ENCODE measurements around the gene ZMAT5.

ZMAT5 gene

GRCh38 chr22:29706486-29706885, 60.3 kb downstream of the ZMAT5 start:
- H3K27me3 ChIP-seq, result peaks cover 0 to 83% of the 10 kb centered on the region in 2 donors
- intact Hi-C loops (cut with DNase I; ENCODE audit: low total_unique reads), result no loop called here
- TF ChIP-seq CTCF (IDR thresholded peaks at IDR 0.05), result no peak
- H3K27ac ChIP-seq, result no peak overlapping the region
- H3K4me1 ChIP-seq, result peaks cover 0 to 17% (median 5%) of the 10 kb centered on the region in 4 donors
- no peak for DNase-seq
- no peaks in the 10 kb centered on the region for H3K9me3 ChIP-seq
- H3K4me3 ChIP-seq, result no peak overlapping the region
- no peaks in the 10 kb centered on the region for H3K36me3 ChIP-seq

- no peak for TF ChIP-seq CTCF (IDR thresholded peaks at IDR 0.05)
- Histone ChIP-seq H3K27me3 (peaks cover 0 to 83% of the 10 kb centered on the region in 2 donors), H3K27ac (no peak overlapping the region), H3K9me3 (no peaks in the 10 kb centered on the region), H3K36me3 (no peaks in the 10 kb centered on the region), H3K4me3 (no peak overlapping the region), H3K4me1 (peaks cover 0 to 13% (median 5%) of the 10 kb centered on the region in 4 donors)
- no peak for DNase-seq
- intact Hi-C loops (cut with DNase I; ENCODE audit: low total_unique reads), result no loop called here
Observed at GRCh38 chr22:29705651-29706050, 61.2 kb downstream of the ZMAT5 start.

GRCh38 chr22:29704528-29705285, 62.1 kb downstream of the ZMAT5 start:
- no peak for DNase-seq
- H3K9me3 ChIP-seq, result no peaks in the 10 kb centered on the region
- intact Hi-C loops (cut with DNase I; ENCODE audit: low total_unique reads), result no loop called here
- no peak overlapping the region for H3K4me3 ChIP-seq
- no peak overlapping the region for H3K27ac ChIP-seq
- peaks cover 0 to 80% of the 10 kb centered on the region in 2 donors for H3K27me3 ChIP-seq
- no peak for TF ChIP-seq CTCF (IDR thresholded peaks at IDR 0.05)
- no peaks in the 10 kb centered on the region for H3K36me3 ChIP-seq
- H3K4me1 ChIP-seq, result peaks cover 0 to 18% (median 7%) of the 10 kb centered on the region in 4 donors

- Histone ChIP-seq H3K4me1 (peaks cover 0 to 18% (median 7%) of the 10 kb centered on the region in 4 donors), H3K27ac (no peak overlapping the region), H3K36me3 (no peaks in the 10 kb centered on the region), H3K4me3 (no peak overlapping the region), H3K27me3 (peaks cover 0 to 78% of the 10 kb centered on the region in 2 donors), H3K9me3 (no peaks in the 10 kb centered on the region)
- DNase-seq, result no peak
- intact Hi-C loops (cut with DNase I; ENCODE audit: low total_unique reads), result no loop called here
- no peak for TF ChIP-seq CTCF (IDR thresholded peaks at IDR 0.05)
Observed at GRCh38 chr22:29703569-29704195, 63.1 kb downstream of the ZMAT5 start.

GRCh38 chr22:29702931-29703501, 63.8 kb downstream of the ZMAT5 start:
- TF ChIP-seq CTCF (IDR thresholded peaks at IDR 0.05), result no peak
- H3K36me3 ChIP-seq, result peaks cover 0 to 3% (median 0%) of the 10 kb centered on the region in 3 donors
- peaks cover 0 to 74% of the 10 kb centered on the region in 2 donors for H3K27me3 ChIP-seq
- no peak overlapping the region for H3K27ac ChIP-seq
- H3K9me3 ChIP-seq, result no peaks in the 10 kb centered on the region
- H3K4me3 ChIP-seq, result no peak overlapping the region
- peaks cover 0 to 18% (median 7%) of the 10 kb centered on the region in 4 donors for H3K4me1 ChIP-seq
- DNase-seq, result no peak
- intact Hi-C loops (cut with DNase I; ENCODE audit: low total_unique reads), result no loop called here
